CD4-positive, alpha-beta T cell treated with Interferon alpha-2 for 1 hour (primary cell): ENCODE results near the gene RSPH1.

ENCODE experiments used
- DNase-seq, 2 donors: peaks; one replicate each; pipeline ENCODE4 v3.0.0-alpha.2; 2020 to 2022

The RSPH1 gene

GRCh38 chr21:42512346-42513034 is 16.5 kb upstream of the RSPH1 start:
- no peak for DNase-seq

DNA sequence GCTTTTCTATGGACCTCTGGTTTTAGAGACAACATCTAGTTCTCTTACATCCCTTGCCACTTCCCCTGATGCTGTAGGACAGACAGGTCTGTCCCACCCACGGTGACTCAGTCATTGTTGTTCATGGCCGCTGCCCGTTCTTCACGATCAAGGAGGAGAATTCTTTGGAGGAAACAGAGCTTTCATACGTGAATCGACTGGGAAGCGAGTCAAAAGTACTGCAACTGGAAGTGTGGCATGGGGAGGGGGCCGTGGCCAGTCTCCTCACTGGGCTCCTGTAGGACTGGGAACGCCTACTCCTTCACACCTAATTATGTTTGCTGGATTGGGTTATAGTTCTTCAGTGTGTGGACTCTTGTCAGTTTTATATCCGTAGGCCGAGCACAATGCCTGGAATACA is 13.2 kb upstream of the RSPH1 start:
- no peak for DNase-seq

DNA sequence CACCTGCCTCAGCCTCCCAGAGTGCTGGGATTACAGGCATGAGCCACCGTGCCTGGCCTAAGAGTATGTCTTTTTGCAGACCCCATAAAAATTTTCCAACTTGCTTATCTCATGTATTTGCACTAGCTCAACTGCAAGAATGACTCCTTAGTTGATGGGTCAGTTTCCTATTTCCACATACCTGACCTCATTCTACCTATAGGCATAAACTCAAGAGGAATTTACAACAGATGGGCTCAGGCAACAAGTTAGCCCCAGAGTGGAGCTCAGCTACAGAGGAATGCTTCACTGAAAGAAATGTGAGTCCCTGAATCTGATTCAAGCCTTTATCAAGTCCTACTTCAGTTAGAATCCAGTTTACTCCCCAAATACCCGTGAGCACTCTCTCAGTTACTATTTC is 12.3 kb upstream of the RSPH1 start:
- DNase-seq, result no peak

- no peak for DNase-seq
Observed at GRCh38 chr21:42507418-42507817, 11.4 kb upstream of the RSPH1 start.

DNA sequence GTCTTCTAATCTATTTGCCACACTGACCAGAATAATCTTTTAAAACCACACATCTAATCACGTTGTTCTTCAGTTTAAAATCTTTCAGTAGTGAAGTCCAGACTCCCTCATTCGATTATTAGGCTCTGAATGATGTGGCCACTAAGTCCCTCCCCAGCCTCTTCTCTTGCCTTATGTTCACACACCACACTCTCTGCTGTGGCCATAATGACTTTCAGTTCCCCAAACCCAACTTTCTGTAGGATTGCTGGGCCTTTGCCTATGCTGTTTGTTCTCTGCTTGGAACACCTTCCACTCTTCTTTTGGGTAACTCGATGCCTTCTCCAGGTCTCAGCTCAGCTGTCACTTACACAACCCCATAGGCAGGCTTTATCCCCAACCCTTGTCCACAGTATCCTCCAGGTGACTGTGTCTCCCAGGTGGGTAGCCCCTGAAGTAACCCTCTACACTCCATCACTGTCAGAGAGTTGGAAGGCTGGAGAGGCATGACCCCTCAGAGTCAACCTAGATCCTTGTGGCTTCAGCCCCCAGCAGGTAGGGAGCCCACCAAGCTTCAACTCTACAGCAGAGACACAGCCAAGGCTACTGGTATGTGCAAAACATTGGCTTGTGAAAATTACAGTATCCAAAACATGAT is 9.2 kb upstream of the RSPH1 start:
- DNase-seq, result no peak

GRCh38 chr21:42503711-42504110 is 7.7 kb upstream of the RSPH1 start:
- no peak for DNase-seq

DNA sequence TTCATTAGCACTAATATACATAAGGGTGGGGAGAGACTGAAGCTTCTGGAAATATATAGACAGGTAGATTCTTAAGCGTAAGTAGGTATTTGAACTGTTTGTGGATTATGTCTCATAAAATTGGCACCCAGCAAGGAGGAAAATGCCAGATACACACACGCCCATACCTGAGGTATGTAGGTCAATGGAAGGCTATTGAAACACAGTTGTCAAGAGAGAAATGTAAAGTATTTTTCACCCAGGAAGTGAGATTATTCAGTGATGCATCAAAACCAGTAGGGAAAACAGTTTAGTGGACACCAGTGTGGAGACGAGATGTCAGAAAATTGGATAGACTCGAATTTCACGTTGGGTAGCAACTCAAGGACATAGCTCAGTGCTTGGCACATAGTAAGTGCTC is 4.7 kb upstream of the RSPH1 start:
- no peak for DNase-seq

GRCh38 chr21:42500225-42500624 is 4.2 kb upstream of the RSPH1 start:
- no peak for DNase-seq

- no peak for DNase-seq
Observed at GRCh38 chr21:42499444-42500112, 3.6 kb upstream of the RSPH1 start.

DNA sequence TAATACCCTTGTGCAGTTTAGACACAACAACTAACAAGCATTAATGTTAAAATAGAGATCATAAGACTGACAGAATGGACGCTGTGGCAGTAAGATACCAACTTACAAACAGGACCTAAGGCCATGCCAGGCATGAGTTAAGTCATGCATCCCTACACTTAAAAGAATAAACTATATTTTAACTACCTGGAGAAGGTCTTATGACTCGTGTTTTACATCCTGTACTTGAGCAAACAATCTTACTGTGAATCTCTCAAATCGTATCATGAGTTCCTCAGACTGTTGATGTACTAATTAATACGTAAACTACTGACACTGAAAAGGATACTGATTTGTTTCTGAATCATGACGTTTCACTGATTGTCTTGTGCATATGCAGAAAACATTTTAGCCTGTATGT is 2.0 kb upstream of the RSPH1 start:
- DNase-seq, result no peak

DNA sequence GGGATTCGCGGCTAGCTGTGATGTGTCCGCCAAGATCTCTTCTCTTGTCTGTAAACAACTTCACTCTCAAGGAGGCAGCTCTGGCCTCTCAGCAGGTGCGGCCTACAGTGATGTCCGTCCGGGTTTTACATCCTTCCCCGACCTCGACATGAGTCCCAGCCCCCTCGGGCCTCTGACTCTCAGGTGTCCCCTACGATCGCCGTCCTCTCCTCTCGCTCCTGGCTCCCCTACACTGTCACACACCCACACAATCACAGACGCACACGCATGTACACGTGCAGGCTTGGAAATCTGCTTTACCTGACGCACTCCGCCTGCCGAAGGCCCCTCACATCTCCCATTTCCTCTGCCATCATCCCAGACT is 797 bp upstream of the RSPH1 start:
- DNase-seq, result no peak

DNA sequence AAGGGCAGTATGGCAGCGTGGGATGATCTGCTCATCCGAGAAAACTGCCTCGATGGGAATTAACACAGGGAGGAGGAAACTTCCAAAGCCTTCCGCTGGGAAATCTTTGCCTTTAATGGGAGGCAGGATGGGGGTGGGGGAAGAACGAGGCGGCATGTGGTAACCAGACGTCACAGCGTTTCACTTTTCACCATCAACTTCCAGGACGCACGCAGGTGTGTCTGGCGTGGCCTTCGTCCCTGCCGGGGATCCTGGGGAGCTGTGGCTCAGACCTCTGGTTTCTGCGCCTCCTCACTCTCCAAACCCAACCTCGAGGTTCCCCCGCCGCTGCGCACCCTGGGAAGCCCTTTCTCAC is 282 bp downstream of the RSPH1 start:
- DNase-seq, result no peak

- no peak for DNase-seq
Observed at GRCh38 chr21:42495027-42495426, 997 bp downstream of the RSPH1 start.

GRCh38 chr21:42493109-42494060 is 2.6 kb downstream of the RSPH1 start:
- DNase-seq, result no peak

- no peak for DNase-seq
Observed at GRCh38 chr21:42492201-42492600, 3.8 kb downstream of the RSPH1 start.

GRCh38 chr21:42491328-42491727 is 4.7 kb downstream of the RSPH1 start:
- DNase-seq, result no peak

GRCh38 chr21:42490720-42491119 is 5.3 kb downstream of the RSPH1 start:
- DNase-seq, result no peak

DNA sequence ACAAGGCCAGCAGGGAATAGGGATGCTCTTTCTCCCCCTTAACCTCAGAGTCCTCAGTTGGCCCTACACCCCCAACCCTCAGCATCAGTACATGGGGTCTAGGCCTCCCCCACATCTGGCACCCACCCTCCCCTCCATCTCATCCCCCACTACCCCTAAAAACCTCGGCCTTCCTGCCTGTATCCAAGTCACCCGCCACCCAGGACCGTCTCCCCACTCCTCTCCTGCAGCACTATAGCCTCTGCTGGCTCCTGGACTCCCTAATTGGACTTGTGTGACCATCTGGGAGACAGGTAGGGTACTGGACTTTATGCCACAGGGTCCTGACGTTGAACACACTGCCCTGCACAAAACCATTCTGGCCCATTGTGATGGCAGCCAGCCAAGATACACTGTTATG is 6.0 kb downstream of the RSPH1 start:
- DNase-seq, result no peak

DNA sequence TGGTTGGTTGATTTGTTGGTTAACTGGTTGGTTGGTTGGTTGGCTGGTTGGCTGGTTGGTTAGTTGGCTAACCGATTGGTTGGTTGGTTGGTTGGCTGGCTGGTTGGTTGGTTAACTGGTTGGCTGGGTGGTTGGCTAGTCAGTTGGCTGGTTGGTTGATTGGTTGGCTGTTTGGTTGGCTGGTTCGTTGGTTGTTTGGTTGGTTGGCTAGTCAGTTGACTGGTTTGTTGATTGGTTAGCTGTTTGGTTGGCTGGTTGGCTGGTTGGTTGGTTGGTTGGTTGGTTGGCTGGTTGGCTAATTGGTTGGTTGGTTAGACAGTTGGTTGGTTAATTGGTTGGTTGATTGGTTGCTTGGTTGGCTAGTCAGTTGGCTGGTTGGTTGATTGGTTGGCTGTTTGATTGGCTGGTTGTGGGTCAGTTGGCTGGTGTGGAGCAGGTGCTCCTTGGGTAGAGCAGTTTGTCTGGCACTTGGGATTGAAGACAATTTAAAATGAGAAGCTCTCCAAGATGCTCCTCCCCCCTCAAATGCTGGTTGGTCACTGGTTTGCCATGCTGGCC is 6.9 kb downstream of the RSPH1 start:
- DNase-seq, result no peak

- no peak for DNase-seq
Observed at GRCh38 chr21:42486531-42486930, 9.5 kb downstream of the RSPH1 start.

DNA sequence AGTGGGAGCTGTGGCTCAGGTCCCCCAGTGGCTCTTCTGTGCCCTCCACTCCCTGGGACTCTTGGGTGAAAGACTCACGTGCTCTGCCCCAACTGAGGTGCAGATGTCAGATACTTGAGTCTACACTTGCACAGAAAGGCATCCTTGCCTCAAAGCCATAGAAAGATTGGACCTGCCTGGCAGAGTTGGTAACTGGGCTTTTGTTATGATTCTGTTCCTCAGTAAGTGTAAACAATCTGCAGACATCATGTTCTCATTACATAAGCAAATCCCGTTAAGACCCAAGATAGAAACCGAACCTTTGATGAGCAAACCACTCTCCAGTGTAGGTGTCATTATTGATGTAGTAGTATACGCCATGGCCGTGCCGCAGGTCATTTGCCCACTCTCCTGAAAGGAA is 10.0 kb downstream of the RSPH1 start:
- no peak for DNase-seq

GRCh38 chr21:42484966-42485365 is 11.1 kb downstream of the RSPH1 start:
- no peak for DNase-seq

DNA sequence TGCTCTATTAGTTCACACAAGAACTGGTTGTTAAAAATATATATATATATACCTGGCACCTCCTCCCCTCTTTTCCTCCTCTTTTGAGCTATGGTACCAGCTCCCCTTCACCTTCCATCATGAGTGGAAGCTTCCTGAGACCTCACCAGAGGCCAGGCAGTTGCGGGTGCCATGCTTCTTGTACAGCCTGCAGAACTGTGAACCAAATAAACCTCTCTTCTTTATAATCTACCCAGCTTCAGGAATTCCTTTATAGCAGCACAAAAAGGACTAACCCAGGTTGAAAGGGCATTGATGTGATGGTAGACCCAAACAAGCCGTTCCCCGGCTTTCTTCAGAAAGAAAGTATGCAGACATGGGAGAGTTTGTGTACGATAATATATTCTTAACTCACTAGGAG is 14.9 kb downstream of the RSPH1 start:
- no peak for DNase-seq
